Neural cell (in vitro differentiated cells): Measurements from ENCODE around the gene ACTL8. TPM values are rescaled to one million over a fixed set of nuclear protein-coding genes. Genes with fewer than 3 reads are reported as not detected.

Experiments used
- H2AFZ ChIP-seq: fragments of 200-600, 300-800 bp; sonication (generic), shearing (Covaris generic); 2 replicates; pipeline ENCODE4 v1.6.0; 2014; ENCODE audit warnings: low read depth, mild to moderate bottlenecking, antibody characterized with exemption, low read length, moderate library complexity
- H3F3A ChIP-seq: fragments of 200-600 bp; shearing (Covaris generic); 2 replicates; pipeline ENCODE4 v1.6.1; 2016; ENCODE audit warnings: mild to moderate bottlenecking, moderate library complexity, mixed read lengths, antibody characterized with exemption, low read length; ENCODE audit not compliant: insufficient read depth, poor library complexity, severe bottlenecking
- H3K27ac ChIP-seq: fragments of 200-600, 300-800 bp; sonication (generic), shearing (Covaris generic); 2 replicates; pipeline ENCODE4 v1.5.1; 2014; ENCODE audit warnings: mild to moderate bottlenecking, low read length, moderate library complexity
- H3K27me3 ChIP-seq: fragments of 300-800, 200-600 bp; sonication (generic), shearing (Covaris generic); 2 replicates; pipeline ENCODE4 v1.6.0; 2014; ENCODE audit warnings: mild to moderate bottlenecking, low read depth, low read length, moderate library complexity; ENCODE audit not compliant: insufficient read depth
- H3K36me3 ChIP-seq: fragments of 300-800, 200-600 bp; sonication (generic), shearing (Covaris generic); 2 replicates; pipeline ENCODE4 v1.5.1; 2014; ENCODE audit warnings: mild to moderate bottlenecking, antibody characterized with exemption, low read length, moderate library complexity; ENCODE audit not compliant: insufficient read depth
- H3K4me2 ChIP-seq: fragments of 300-800, 200-600 bp; sonication (generic), shearing (Covaris generic); 2 replicates; pipeline ENCODE4 v1.6.0; 2014; ENCODE audit warnings: mild to moderate bottlenecking, low read length
- H3K4me3 ChIP-seq: fragments of 300-800, 200-600 bp; sonication (generic), shearing (Covaris generic); 2 replicates; pipeline ENCODE4 v1.5.1; 2014; ENCODE audit warnings: mild to moderate bottlenecking, low read length, moderate library complexity
- H3K79me2 ChIP-seq: fragments of 200-600 bp; shearing (Covaris generic); replicated peaks from 2 replicates; pipeline ENCODE4 v1.6.0; 2014; ENCODE audit warnings: mild to moderate bottlenecking, low read length, moderate library complexity; ENCODE audit not compliant: insufficient read depth
- H3K9ac ChIP-seq: fragments of 300-800, 200-600 bp; sonication (generic), shearing (Covaris generic); 2 replicates; pipeline ENCODE4 v1.6.1; 2016; ENCODE audit warnings: mild to moderate bottlenecking, low read length, mixed read lengths
- H3K9me2 ChIP-seq: fragments of 200-600 bp; shearing (Covaris generic); 2 replicates; pipeline ENCODE4 v1.6.1; 2016; ENCODE audit warnings: mild to moderate bottlenecking, low read length, mixed read lengths; ENCODE audit not compliant: insufficient read depth
- H3K9me3 ChIP-seq: fragments of 200-600, 300-800 bp; sonication (generic), shearing (Covaris generic); 2 replicates; pipeline ENCODE4 v1.6.1; 2016; ENCODE audit warnings: mild to moderate bottlenecking, mixed run types, low read length, moderate library complexity, mixed read lengths
- H4K20me1 ChIP-seq: fragments of 200-600 bp; shearing (Covaris generic); 2 replicates; pipeline ENCODE4 v1.6.1; 2016; ENCODE audit warnings: mild to moderate bottlenecking, mixed run types; ENCODE audit not compliant: insufficient read depth
- EP300 ChIP-seq: fragments of 450-650 bp; conservative IDR thresholded peaks from 2 replicates; pipeline ENCODE4 v1.6.1; 2014; ENCODE audit warnings: antibody characterized with exemption, mild to moderate bottlenecking, moderate library complexity; ENCODE audit not compliant: poor library complexity, severe bottlenecking
- EZH2 ChIP-seq: fragments of 200-600, 300-800 bp; shearing (Covaris generic), sonication (generic); IDR thresholded peaks from 2 replicates; pipeline ENCODE4 v1.6.1; 2014; ENCODE audit warnings: antibody characterized with exemption, low read length, borderline replicate concordance, mild to moderate bottlenecking; ENCODE audit not compliant: insufficient read depth, poor library complexity, severe bottlenecking
- MXI1 ChIP-seq: fragments of 450-650 bp; conservative IDR thresholded peaks from 2 replicates; pipeline ENCODE4 v1.6.1; 2014; ENCODE audit warnings: antibody characterized with exemption, mild to moderate bottlenecking; ENCODE audit not compliant: poor library complexity, severe bottlenecking
- POLR2AphosphoS5 ChIP-seq: IDR thresholded peaks from 2 replicates; pipeline ENCODE4 v1.6.1; 2012
- RAD21 ChIP-seq: fragments of 450-650 bp; conservative IDR thresholded peaks from 2 replicates; pipeline ENCODE4 v1.6.1; 2014; ENCODE audit warnings: antibody characterized with exemption, mild to moderate bottlenecking, moderate library complexity
- SMC3 ChIP-seq: fragments of 450-650 bp; conservative IDR thresholded peaks from 2 replicates; pipeline ENCODE4 v1.6.1; 2014; ENCODE audit warnings: antibody characterized with exemption, mild to moderate bottlenecking, moderate library complexity; ENCODE audit not compliant: poor library complexity
- TAF1 ChIP-seq: IDR thresholded peaks from 2 replicates; pipeline ENCODE4 v1.6.1; 2012; ENCODE audit warnings: low read depth
- polyA plus RNA-seq: library from polyadenylated mRNA; depleted of rRNA; stranded (reverse); fragments of >200 nt; gene quantifications from 2 replicates; pipeline ENCODE4 v1.2.3, GENCODE V29; 2014
- TF ChIP-seq, protein P1 (sequence below): IDR thresholded peaks from 2 replicates; pipeline ENCODE4 v1.6.1; 2012; ENCODE audit warnings: borderline replicate concordance
- TF ChIP-seq, protein P2 (sequence below): fragments of 450-650 bp; IDR thresholded peaks from 2 replicates; pipeline ENCODE4 v1.5.1; 2014; ENCODE audit warnings: antibody characterized with exemption, mild to moderate bottlenecking, moderate library complexity; ENCODE audit not compliant: poor library complexity, severe bottlenecking

ACTL8 gene
- polyA plus RNA-seq, 1 donor from 2014 or later, result not detected

DNA sequence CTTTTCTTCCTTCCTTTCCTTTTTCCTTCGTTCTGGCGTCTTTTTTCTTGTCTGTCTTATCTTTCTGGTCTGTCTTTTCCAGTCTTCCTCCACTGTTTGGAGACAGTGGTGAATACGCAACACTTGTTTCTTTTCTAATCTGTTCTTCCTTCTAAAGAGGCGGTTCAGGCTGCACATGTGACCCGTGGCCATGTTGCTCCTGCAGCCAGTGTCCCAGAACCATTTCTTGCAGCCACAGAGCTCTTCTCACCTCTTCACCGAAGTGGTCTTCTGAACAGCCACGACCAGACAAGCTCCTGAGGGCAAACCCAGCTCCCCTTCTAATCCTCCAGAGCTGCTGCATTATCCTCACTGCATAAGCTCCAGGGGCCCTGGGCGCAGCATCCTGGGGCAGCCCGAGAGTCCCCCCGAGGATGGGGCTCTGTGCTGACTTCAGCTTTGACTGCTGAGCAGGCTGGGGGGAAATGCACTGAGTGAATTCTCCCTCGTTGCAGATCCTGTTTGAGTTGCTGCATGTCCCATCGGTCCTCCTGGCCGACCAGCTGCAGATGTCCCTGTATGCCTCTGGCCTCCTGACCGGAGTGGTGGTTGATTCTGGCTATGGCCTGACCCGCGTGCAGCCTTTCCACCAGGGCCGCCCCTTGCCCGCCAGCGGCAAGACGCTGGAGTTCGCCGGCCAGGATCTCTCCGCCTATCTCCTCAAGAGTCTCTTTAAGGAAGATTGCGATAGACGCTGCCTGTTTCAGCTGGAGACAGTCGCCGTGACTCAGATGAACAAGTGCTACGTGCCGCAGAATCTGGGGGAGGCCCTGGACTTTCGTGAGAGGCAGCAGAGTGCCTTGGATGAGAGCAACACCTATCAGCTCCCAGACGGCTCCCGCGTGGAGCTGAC, 70.4 kb downstream of the ACTL8 start:
- Histone ChIP-seq H3K9me3 (no peaks in the 10 kb centered on the region), H3K4me3 (no peak overlapping the region), H3F3A (no peaks in the 10 kb centered on the region), H3K9me2 (no peaks in the 10 kb centered on the region), H3K9ac (no peak overlapping the region), H3K36me3 (no peaks in the 10 kb centered on the region), H2AFZ (no peak overlapping the region), H3K27ac (no peak overlapping the region), H3K4me2 (no peak overlapping the region), H3K79me2 (no peaks in the 10 kb centered on the region), H4K20me1 (no peaks in the 10 kb centered on the region), H3K27me3 (no peaks in the 10 kb centered on the region)
- TF ChIP-seq, protein P1, sequence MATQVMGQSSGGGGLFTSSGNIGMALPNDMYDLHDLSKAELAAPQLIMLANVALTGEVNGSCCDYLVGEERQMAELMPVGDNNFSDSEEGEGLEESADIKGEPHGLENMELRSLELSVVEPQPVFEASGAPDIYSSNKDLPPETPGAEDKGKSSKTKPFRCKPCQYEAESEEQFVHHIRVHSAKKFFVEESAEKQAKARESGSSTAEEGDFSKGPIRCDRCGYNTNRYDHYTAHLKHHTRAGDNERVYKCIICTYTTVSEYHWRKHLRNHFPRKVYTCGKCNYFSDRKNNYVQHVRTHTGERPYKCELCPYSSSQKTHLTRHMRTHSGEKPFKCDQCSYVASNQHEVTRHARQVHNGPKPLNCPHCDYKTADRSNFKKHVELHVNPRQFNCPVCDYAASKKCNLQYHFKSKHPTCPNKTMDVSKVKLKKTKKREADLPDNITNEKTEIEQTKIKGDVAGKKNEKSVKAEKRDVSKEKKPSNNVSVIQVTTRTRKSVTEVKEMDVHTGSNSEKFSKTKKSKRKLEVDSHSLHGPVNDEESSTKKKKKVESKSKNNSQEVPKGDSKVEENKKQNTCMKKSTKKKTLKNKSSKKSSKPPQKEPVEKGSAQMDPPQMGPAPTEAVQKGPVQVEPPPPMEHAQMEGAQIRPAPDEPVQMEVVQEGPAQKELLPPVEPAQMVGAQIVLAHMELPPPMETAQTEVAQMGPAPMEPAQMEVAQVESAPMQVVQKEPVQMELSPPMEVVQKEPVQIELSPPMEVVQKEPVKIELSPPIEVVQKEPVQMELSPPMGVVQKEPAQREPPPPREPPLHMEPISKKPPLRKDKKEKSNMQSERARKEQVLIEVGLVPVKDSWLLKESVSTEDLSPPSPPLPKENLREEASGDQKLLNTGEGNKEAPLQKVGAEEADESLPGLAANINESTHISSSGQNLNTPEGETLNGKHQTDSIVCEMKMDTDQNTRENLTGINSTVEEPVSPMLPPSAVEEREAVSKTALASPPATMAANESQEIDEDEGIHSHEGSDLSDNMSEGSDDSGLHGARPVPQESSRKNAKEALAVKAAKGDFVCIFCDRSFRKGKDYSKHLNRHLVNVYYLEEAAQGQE, result no peak
- TF ChIP-seq RAD21 (no peak), EP300 (no peak), POLR2AphosphoS5 (no peak), SMC3 (no peak), EZH2 (no peak), TAF1 (no peak), MXI1 (no peak)
- TF ChIP-seq, protein P2, sequence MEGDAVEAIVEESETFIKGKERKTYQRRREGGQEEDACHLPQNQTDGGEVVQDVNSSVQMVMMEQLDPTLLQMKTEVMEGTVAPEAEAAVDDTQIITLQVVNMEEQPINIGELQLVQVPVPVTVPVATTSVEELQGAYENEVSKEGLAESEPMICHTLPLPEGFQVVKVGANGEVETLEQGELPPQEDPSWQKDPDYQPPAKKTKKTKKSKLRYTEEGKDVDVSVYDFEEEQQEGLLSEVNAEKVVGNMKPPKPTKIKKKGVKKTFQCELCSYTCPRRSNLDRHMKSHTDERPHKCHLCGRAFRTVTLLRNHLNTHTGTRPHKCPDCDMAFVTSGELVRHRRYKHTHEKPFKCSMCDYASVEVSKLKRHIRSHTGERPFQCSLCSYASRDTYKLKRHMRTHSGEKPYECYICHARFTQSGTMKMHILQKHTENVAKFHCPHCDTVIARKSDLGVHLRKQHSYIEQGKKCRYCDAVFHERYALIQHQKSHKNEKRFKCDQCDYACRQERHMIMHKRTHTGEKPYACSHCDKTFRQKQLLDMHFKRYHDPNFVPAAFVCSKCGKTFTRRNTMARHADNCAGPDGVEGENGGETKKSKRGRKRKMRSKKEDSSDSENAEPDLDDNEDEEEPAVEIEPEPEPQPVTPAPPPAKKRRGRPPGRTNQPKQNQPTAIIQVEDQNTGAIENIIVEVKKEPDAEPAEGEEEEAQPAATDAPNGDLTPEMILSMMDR, result no peak

DNA sequence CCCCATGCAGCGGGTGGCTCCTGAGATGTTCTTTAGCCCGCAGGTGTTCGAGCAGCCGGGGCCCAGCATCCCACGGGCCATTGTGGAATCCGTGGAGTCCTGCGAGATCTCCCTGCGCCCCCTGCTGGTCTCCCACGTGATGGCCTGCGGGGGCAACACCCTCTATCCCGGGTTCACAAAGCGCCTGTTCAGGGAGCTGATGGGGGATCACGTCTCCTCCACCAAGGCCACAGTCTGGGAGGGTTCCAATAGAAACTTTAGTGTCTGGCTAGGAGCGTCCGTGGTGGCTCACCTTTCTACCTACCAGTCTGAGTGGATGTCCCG, 71.0 kb downstream of the ACTL8 start:
- no peaks in the 10 kb centered on the region for H3K9me2 ChIP-seq
- TF ChIP-seq, protein P2, result peak; percentile 17
- no peak for TF ChIP-seq RAD21
- H3K9ac ChIP-seq, result no peak overlapping the region
- no peak overlapping the region for H3K4me3 ChIP-seq
- no peaks in the 10 kb centered on the region for H3F3A ChIP-seq
- H3K27ac ChIP-seq, result no peak overlapping the region
- no peaks in the 10 kb centered on the region for H3K79me2 ChIP-seq
- no peaks in the 10 kb centered on the region for H3K9me3 ChIP-seq
- H4K20me1 ChIP-seq, result no peaks in the 10 kb centered on the region
- no peak overlapping the region for H2AFZ ChIP-seq
- H3K27me3 ChIP-seq, result no peaks in the 10 kb centered on the region
- H3K4me2 ChIP-seq, result no peak overlapping the region
- H3K36me3 ChIP-seq, result no peaks in the 10 kb centered on the region
